ENCODE measurements around the gene RNF144A.

The RNF144A gene

DNA sequence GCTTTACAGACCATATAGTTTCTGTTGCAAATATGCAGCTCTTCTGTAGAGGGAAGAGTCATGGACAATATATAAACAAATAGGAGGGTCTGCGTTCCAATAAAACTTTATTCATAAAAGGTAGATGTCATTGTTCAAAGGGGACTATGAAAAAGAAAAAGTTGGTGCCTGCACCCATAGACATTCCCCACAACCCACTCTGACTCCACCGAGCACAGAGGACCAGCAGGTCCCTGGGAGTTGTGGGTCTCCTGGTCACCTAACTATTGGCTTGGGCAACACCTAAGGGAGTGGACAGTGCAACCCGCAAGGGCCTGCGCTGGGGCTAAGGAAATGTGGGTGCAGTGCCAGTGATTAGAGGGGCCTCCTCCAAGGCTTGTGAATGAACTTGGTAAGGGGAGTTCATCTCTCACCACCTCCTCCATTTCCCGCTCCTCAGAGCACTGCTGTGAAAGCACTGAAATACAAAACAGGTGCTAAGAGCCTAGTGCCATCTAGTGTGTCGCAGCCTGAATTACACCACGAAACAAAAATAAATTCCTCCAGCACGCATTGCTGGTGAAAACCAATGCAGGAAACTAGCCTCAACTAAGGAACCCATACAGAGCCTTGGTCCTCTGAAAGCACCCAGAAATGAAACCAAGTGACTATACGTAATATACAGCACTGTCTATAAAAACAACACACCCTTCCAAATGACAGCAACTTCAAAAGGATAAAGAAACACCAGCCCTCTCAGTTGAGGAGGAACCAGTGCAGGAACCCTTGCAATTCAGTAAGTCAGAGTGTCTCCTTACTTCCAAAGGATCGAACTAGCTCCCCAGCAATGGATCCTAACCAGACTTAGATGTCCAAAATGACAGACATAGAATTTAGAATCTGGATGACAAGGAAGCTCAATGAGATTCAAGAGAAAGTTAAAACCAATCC, 166.6 kb downstream of the RNF144A start:
- DNase-seq (ENCODE audit: low spot score), result peak; percentile 13

DNA sequence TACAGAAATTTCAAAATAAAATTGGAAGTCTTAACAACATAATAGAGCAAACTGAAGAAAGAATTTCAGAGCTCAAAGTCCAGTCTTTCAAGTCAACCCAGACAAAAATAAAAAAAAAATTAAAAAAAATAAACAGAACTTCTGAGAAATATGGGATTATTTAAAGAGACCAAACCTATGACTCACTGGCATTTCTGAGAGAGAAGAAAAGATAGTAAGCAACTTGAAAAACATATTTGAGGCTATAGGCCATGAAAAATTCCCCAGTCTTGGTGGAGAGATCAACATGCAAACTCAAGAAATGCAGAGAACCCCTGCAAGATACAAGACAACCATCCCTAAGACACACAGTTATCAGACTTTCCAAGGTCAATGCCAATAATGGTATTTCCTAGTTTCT, 167.4 kb downstream of the RNF144A start:
- no peak for DNase-seq (ENCODE audit: low spot score)

- no peak for DNase-seq (ENCODE audit: low spot score)
Observed at GRCh38 chr2:7089284-7089683, 172.1 kb downstream of the RNF144A start.

GRCh38 chr2:7089898-7090510, 172.8 kb downstream of the RNF144A start:
- no peak for DNase-seq (ENCODE audit: low spot score)

DNA sequence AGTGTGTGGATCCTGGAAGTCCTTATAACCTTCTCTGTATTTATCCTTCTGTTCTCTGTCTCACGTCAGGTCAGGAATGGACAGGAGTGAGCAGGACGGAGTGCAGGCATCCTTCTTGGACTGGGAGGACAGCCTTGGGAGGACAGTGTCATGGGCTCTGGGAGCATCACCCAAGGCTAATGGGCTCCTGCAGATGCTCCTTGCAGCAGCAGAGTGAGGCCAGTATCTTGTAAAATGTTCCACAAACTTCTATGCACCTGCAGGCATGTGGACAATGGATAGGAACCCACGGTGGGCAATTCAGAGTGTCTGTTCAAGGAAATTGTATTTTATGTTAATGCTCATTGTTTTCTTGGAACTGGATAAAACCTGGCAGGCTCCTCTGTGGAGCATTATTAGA, 176.2 kb downstream of the RNF144A start:
- DNase-seq (ENCODE audit: low spot score), result no peak

Data from CD4-positive, alpha-beta T cell treated with Interleukin-15 for 4 hours (primary cell).